ENCODE measurements around the gene RECQL5. TPM values are rescaled to one million over a fixed set of nuclear protein-coding genes. Genes with fewer than 3 reads are reported as not detected.
A peak's percentile ranks its signal among the peaks of the same experiment; 100 is the strongest.

RECQL5 gene
- total RNA-seq, 1 donor from 2014 or later = 22.7 TPM

DNA sequence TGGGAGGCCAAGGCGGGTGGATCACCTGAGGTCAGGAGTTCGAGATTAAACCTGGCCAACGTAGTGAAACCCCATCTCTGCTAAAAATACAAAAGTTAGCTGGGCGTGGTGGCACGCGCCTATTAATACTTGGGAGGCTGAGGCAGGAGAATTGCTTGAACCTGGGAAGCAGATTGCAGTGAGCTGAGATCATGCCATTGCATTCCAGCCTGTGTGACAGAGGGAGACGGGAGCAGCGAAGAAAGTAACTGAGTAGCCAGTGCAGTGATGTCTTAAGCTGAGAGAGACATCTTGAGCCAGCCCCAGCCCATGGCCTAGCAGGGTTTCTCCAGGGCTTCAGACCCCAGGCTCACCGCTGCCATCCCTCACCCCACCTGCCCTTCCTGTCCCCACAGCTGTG, 43.6 kb downstream of the RECQL5 start:
- H3K36me3 Mint-ChIP-seq = no peaks in the 10 kb centered on the region
- H3K4me3 Mint-ChIP-seq = no peak overlapping the region
- no peak overlapping the region for H3K27ac ChIP-seq
- peaks cover 7% of the 10 kb centered on the region for H3K4me1 Mint-ChIP-seq
- no peak overlapping the region for H2AFZ ChIP-seq (replicated peaks)
- H3F3A ChIP-seq (ENCODE audit: low read depth) = no peaks in the 10 kb centered on the region
- no peaks in the 10 kb centered on the region for H3K9me3 Mint-ChIP-seq
- no peak overlapping the region for H3K4me2 ChIP-seq
- H3K4me3 ChIP-seq = no peak overlapping the region
- H3K27me3 Mint-ChIP-seq (ENCODE audit: insufficient read depth, low read depth) = peaks cover 12% of the 10 kb centered on the region
- no peak overlapping the region for H3K9ac ChIP-seq
- no peaks in the 10 kb centered on the region for H3K36me3 ChIP-seq
- no peaks in the 10 kb centered on the region for H3K79me2 ChIP-seq (ENCODE audit: low read depth)
- H3K4me1 ChIP-seq = no peaks in the 10 kb centered on the region
- no peaks in the 10 kb centered on the region for H3K9me3 ChIP-seq (ENCODE audit: low read depth)
- no peaks in the 10 kb centered on the region for H3K27me3 ChIP-seq
- TF ChIP-seq EZH2phosphoT487 (IDR thresholded peaks at IDR 0.05) (no peak), EZH2 (IDR thresholded peaks at IDR 0.05) (no peak)
- no peak overlapping the region for H3K27ac Mint-ChIP-seq
- H4K20me1 ChIP-seq (ENCODE audit: low read depth) = no peaks in the 10 kb centered on the region
- DNase-seq (ENCODE audit: low spot score) = no peak

DNA sequence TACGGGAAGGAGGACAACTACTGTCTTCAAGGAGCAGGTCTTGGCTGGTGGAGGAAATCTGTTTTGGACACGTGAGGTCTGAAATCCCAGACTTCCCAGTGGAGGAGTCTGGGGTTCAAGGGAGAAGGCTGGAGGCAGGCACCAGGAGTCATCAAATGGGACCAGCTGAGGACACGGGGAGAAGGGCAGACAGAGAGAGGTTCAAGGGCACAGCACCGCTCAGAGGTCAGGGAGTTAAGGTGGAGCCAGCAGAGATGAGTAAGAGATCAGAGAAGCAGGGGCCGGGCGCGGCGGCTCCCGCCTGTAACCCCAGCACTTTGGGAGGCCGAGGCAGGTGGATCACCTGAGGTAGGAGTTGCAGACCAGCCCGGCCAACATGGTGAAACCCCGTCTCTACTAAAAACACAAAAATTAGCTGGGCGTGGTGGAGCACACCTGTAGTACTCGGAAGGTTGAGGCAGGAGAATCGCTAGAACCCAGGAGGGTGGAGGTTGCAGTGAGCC, 44.1 kb downstream of the RECQL5 start:
- TF ChIP-seq EZH2phosphoT487 (IDR thresholded peaks at IDR 0.05) (no peak), EZH2 (IDR thresholded peaks at IDR 0.05) (no peak)
- TF ChIP-seq, protein P1, sequence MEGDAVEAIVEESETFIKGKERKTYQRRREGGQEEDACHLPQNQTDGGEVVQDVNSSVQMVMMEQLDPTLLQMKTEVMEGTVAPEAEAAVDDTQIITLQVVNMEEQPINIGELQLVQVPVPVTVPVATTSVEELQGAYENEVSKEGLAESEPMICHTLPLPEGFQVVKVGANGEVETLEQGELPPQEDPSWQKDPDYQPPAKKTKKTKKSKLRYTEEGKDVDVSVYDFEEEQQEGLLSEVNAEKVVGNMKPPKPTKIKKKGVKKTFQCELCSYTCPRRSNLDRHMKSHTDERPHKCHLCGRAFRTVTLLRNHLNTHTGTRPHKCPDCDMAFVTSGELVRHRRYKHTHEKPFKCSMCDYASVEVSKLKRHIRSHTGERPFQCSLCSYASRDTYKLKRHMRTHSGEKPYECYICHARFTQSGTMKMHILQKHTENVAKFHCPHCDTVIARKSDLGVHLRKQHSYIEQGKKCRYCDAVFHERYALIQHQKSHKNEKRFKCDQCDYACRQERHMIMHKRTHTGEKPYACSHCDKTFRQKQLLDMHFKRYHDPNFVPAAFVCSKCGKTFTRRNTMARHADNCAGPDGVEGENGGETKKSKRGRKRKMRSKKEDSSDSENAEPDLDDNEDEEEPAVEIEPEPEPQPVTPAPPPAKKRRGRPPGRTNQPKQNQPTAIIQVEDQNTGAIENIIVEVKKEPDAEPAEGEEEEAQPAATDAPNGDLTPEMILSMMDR (IDR thresholded peaks at IDR 0.05) = no peak

DNA sequence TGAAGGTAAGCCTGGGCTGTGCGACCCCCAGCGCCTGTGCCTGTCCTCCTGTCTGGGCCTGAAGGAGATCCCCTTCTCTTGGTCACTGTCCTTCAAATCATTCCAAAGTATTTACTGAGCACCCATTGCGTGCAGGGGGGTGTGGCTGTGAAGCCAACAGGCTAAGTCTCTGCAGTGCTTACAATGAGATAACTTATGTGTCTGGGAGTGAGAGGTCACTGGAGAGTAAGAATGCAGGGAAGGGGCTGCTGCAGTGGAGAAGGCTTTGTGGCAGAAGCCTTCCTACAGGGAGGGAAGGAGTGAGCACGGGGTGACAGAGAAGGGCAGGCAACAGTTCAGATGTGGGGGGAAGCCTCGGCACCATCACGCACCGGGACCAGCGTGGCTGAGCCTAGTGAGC, 44.9 kb downstream of the RECQL5 start:
- Mint-ChIP-seq H3K9me3 (no peaks in the 10 kb centered on the region), H3K4me3 (no peak overlapping the region), H3K4me1 (peaks cover 7% of the 10 kb centered on the region), H3K36me3 (no peaks in the 10 kb centered on the region), H3K27ac (peak overlapping the region; percentile 42), H3K27me3 (ENCODE audit: insufficient read depth, low read depth) (peaks cover 10% of the 10 kb centered on the region)
- H3K4me3 ChIP-seq = no peak overlapping the region
- TF ChIP-seq EZH2phosphoT487 (IDR thresholded peaks at IDR 0.05) (no peak), EZH2 (IDR thresholded peaks at IDR 0.05) (no peak)
- TF ChIP-seq, protein P1 (IDR thresholded peaks at IDR 0.05) = no peak
- no peak for DNase-seq (ENCODE audit: low spot score)
- H4K20me1 ChIP-seq (ENCODE audit: low read depth) = no peaks in the 10 kb centered on the region
- no peaks in the 10 kb centered on the region for H3K79me2 ChIP-seq (ENCODE audit: low read depth)
- no peaks in the 10 kb centered on the region for H3K9me3 ChIP-seq (ENCODE audit: low read depth)
- H3F3A ChIP-seq (ENCODE audit: low read depth) = no peaks in the 10 kb centered on the region
- no peak overlapping the region for H3K27ac ChIP-seq
- H2AFZ ChIP-seq (replicated peaks) = no peak overlapping the region
- no peak overlapping the region for H3K4me2 ChIP-seq
- H3K27me3 ChIP-seq = no peaks in the 10 kb centered on the region
- H3K9ac ChIP-seq = no peak overlapping the region
- no peaks in the 10 kb centered on the region for H3K4me1 ChIP-seq
- H3K36me3 ChIP-seq = no peaks in the 10 kb centered on the region

More for the DNA sequence above, 44.1 kb downstream of the RECQL5 start:
- no peak for DNase-seq (ENCODE audit: low spot score)
- Mint-ChIP-seq H3K4me3 (peak overlapping the region; percentile 24), H3K36me3 (no peaks in the 10 kb centered on the region), H3K27me3 (ENCODE audit: insufficient read depth, low read depth) (peaks cover 12% of the 10 kb centered on the region), H3K9me3 (no peaks in the 10 kb centered on the region), H3K4me1 (peaks cover 7% of the 10 kb centered on the region), H3K27ac (peak overlapping the region; percentile 42)
- Histone ChIP-seq H3K27ac (no peak overlapping the region), H3K9ac (no peak overlapping the region), H3K9me3 (ENCODE audit: low read depth) (no peaks in the 10 kb centered on the region), H2AFZ (replicated peaks) (no peak overlapping the region), H3F3A (ENCODE audit: low read depth) (no peaks in the 10 kb centered on the region), H4K20me1 (ENCODE audit: low read depth) (no peaks in the 10 kb centered on the region), H3K36me3 (no peaks in the 10 kb centered on the region), H3K79me2 (ENCODE audit: low read depth) (no peaks in the 10 kb centered on the region), H3K4me1 (no peaks in the 10 kb centered on the region), H3K4me2 (no peak overlapping the region), H3K4me3 (no peak overlapping the region), H3K27me3 (no peaks in the 10 kb centered on the region)

DNA sequence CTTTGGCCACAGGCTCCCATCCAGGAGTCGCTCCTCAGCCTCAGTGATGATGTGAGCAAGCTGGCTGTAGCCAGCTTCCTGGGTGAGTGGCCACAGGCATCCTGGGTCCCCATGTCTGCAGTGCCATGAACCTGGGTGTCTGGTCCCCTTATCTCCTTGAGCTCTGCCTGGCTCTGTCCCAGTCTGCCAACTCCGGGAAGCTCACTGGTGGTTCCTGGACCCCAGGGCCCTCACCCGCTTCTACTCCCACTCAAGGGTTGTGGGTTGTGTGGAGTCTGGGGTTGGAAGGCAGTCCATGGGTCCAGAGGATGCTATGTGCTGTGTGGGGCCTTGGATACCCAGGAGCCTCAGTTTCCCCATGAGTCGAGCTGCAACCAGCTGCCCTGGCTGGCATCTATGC, 45.5 kb downstream of the RECQL5 start:
- Mint-ChIP-seq H3K27ac (no peak overlapping the region), H3K36me3 (no peaks in the 10 kb centered on the region)
- DNase-seq (ENCODE audit: low spot score) = no peak

More for the DNA sequence above, 45.5 kb downstream of the RECQL5 start:
- Histone ChIP-seq H2AFZ (replicated peaks) (no peak overlapping the region), H3K79me2 (ENCODE audit: low read depth) (no peaks in the 10 kb centered on the region), H3K4me3 (no peak overlapping the region), H4K20me1 (ENCODE audit: low read depth) (no peaks in the 10 kb centered on the region), H3F3A (ENCODE audit: low read depth) (no peaks in the 10 kb centered on the region), H3K4me1 (no peaks in the 10 kb centered on the region), H3K9ac (no peak overlapping the region), H3K27ac (no peak overlapping the region), H3K9me3 (ENCODE audit: low read depth) (no peaks in the 10 kb centered on the region), H3K4me2 (no peak overlapping the region), H3K27me3 (no peaks in the 10 kb centered on the region), H3K36me3 (no peaks in the 10 kb centered on the region)
- Mint-ChIP-seq H3K4me1 (peaks cover 7% of the 10 kb centered on the region), H3K9me3 (no peaks in the 10 kb centered on the region), H3K4me3 (no peak overlapping the region), H3K27me3 (ENCODE audit: insufficient read depth, low read depth) (peaks cover 10% of the 10 kb centered on the region)
- no peak for TF ChIP-seq EZH2phosphoT487 (IDR thresholded peaks at IDR 0.05)

All from neural progenitor cell (in vitro differentiated cells).